ENCODE results near the gene SLAMF8.

DNA sequence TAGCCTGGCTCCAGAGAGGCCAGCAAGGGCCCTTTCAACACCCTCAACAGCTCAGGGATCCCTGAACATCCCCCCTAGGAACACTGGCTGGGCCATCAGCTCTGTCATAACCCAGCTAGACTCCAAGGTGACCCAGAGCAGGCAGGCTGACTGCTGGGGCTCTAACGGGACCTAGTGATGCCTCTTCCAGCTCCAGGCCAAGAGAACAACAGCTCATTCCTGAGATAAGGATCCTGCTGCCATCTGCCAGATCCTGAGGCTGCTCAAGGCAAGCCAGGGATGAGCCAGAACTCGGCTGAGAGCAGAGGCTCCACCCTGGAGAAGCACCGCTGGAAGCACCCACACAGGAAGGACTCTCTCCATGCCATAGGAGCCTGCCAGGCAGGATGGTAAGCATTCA lies 33.8 kb downstream of the SLAMF8 start:
- TF ChIP-seq, protein P1, sequence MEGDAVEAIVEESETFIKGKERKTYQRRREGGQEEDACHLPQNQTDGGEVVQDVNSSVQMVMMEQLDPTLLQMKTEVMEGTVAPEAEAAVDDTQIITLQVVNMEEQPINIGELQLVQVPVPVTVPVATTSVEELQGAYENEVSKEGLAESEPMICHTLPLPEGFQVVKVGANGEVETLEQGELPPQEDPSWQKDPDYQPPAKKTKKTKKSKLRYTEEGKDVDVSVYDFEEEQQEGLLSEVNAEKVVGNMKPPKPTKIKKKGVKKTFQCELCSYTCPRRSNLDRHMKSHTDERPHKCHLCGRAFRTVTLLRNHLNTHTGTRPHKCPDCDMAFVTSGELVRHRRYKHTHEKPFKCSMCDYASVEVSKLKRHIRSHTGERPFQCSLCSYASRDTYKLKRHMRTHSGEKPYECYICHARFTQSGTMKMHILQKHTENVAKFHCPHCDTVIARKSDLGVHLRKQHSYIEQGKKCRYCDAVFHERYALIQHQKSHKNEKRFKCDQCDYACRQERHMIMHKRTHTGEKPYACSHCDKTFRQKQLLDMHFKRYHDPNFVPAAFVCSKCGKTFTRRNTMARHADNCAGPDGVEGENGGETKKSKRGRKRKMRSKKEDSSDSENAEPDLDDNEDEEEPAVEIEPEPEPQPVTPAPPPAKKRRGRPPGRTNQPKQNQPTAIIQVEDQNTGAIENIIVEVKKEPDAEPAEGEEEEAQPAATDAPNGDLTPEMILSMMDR (IDR thresholded peaks at IDR 0.05; ENCODE audit: insufficient read depth, low read length, poor library complexity, severe bottlenecking) = no peak
- TF ChIP-seq EZH2phosphoT487 (conservative IDR thresholded peaks at IDR 0.05; ENCODE audit: low read length) = no peak
